HG03520 (cell line): ENCODE data around the gene SPINT2.
A peak's percentile ranks its signal among the peaks of the same experiment; 100 is the strongest.
"Not testable (repeated sequence)": the region's sequence is repeated elsewhere in the genome, so short reads cannot be mapped to it uniquely, and the experiment has no call there.

ENCODE experiments used
- ATAC-seq: cut with Tn5 transposase; IDR thresholded peaks from one replicate; pipeline ENCODE4 v1.9.1; 2021; ENCODE audit warnings: mild to moderate bottlenecking, moderate library complexity; ENCODE audit not compliant: unreplicated experiment

SPINT2 gene

GRCh38 chr19:38318660-38319059, 54.3 kb downstream of the SPINT2 start:
- ATAC-seq = no peak

- ATAC-seq = no peak
These were observed 55.3 kb downstream of the SPINT2 start, which contains the start of gene KCNK6 for GRCh38 chr19:38319421-38320258. TSS of gene KCNK6 (plus strand) at chr19:38319845. CDS start at chr19:38319951, 106 bp downstream.

GRCh38 chr19:38320969-38321339, 56.6 kb downstream of the SPINT2 start:
- no peak for ATAC-seq

DNA sequence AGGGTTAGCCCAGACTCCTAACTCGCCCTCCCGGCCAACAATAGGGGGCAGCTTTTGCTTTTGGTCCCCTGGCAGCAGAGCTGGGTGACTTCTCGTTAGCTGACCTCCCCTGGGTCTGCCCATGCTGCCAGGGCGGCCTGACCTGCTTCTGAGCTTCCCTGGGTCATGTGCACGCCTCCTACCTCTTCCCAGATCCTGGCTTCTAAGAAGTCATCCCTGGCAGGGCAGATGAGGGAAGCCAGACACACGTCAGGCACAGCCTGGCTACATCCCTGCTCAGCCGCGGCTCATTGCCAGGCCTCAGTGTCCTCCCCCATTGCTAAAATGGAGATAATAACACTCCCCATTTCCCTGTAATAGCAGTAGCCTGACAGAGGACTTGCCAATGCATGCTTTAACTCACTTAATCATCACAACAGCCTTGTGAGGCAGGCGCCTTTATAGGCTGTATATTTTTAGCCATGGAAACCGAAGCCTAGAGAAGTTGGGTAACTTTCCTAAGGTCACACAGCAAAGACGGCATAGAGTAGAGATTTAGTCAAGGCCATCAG, 57.3 kb downstream of the SPINT2 start:
- no peak for ATAC-seq

- ATAC-seq = no peak
These were observed 58.9 kb downstream of the SPINT2 start for GRCh38 chr19:38323291-38323690.

- ATAC-seq = no peak
These were observed 60.1 kb downstream of the SPINT2 start for GRCh38 chr19:38324431-38324830.

DNA sequence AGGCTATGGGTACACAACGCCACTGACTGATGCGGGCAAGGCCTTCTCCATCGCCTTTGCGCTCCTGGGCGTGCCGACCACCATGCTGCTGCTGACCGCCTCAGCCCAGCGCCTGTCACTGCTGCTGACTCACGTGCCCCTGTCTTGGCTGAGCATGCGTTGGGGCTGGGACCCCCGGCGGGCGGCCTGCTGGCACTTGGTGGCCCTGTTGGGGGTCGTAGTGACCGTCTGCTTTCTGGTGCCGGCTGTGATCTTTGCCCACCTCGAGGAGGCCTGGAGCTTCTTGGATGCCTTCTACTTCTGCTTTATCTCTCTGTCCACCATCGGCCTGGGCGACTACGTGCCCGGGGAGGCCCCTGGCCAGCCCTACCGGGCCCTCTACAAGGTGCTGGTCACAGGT, 62.2 kb downstream of the SPINT2 start:
- ATAC-seq = no peak

DNA sequence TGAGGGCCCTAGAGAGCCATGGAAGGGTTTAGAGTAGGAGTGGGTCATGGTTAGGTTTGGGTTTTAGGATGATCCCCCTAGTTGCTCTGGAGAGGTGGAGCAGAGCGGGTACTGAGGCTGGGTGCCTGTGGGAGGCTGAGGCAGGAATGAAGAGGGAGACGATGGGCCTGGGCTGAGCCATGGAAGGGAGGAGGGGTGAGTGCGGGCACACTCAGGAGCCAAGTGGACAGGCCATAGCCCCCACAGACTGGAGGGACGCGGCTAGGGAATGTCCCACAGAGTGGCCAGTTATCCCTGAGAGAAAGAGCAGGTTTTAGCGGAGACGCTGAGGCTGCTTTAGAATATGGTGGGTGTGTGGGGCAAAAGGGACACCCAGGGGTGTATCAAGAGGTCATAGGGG, 65.3 kb downstream of the SPINT2 start:
- no peak for ATAC-seq

- no peak for ATAC-seq
These were observed 67.4 kb downstream of the SPINT2 start for GRCh38 chr19:38331728-38332127.

- ATAC-seq = no peak
These were observed 68.9 kb downstream of the SPINT2 start for GRCh38 chr19:38333245-38333644.

GRCh38 chr19:38335949-38336637, 71.7 kb downstream of the SPINT2 start:
- ATAC-seq = peak; percentile 52

- peak; percentile 43 for ATAC-seq
These were observed 72.4 kb downstream of the SPINT2 start for GRCh38 chr19:38336638-38337359.

GRCh38 chr19:38337360-38337653, 72.9 kb downstream of the SPINT2 start:
- ATAC-seq = no peak

- not testable (repeated sequence) for ATAC-seq
These were observed 74.6 kb downstream of the SPINT2 start for GRCh38 chr19:38339011-38339410.

DNA sequence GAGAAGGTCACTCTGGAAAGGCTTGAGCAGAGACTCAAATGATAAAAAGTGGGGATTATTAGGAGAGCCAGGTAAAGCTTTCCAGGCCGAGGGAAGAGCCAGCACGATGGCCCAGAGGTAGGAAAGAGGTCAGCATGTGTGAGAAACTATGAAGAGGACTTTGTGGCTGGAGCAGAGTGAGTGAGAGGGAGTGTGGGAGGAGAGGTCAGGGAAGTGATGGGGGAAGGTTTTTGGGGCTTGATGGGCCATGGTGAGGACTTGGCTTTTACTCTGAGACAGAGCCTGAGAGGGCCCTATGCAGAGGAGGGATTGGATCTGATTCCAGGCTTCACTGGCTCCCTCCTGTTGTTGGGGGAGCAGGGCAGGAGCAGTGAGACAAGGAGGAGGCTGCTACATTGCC, 76.6 kb downstream of the SPINT2 start:
- ATAC-seq = no peak
